Breast epithelium (tissue), 4 donors: ENCODE measurements around the gene SHBG. TPM values are rescaled to one million over a fixed set of nuclear protein-coding genes. Genes with fewer than 3 reads are reported as not detected.

Source experiments
- DNase-seq, 2 donors: peaks; one replicate each; pipeline ENCODE4 v3.0.0-alpha.2; 2019; ENCODE audit warnings: low spot score in 2 of 2
- H3K27ac ChIP-seq, 2 donors: fragments of 200-600 bp; sonication (generic) in 1 of 2; one replicate each; pipeline ENCODE4 v1.5.1; 2016 to 2019; ENCODE audit warnings: mild to moderate bottlenecking in 1 of 2
- H3K27me3 ChIP-seq, 2 donors: fragments of 200-600 bp; sonication (generic) in 1 of 2; one replicate each; pipeline versions ENCODE4 v1.5.1 to v1.6.0; 2017 to 2019; ENCODE audit warnings: control low read depth in 1 of 2, mild to moderate bottlenecking in 1 of 2
- H3K36me3 ChIP-seq: fragments of 200-600 bp; one replicate; pipeline ENCODE4 v1.5.1; 2019
- H3K4me1 ChIP-seq, 2 donors: fragments of 200-600 bp; sonication (generic); one replicate each; pipeline ENCODE4 v1.5.1; 2016 to 2019; ENCODE audit warnings: control low read depth in 1 of 2
- H3K4me3 ChIP-seq, 3 donors: fragments of 200-600 bp; sonication (generic); 1 replicate in 2 of 3; 2 replicates in 1 of 3; pipeline ENCODE4 v1.5.1; 2016 to 2019; ENCODE audit warnings: mild to moderate bottlenecking in 3 of 3, moderate library complexity in 2 of 3
- H3K9me3 ChIP-seq, 2 donors: fragments of 200-600 bp; sonication (generic) in 1 of 2; one replicate each; pipeline ENCODE4 v1.5.1; 2016 to 2019; ENCODE audit warnings: control low read depth in 1 of 2
- CTCF ChIP-seq, 3 donors: fragments of 450-650 bp; IDR thresholded peaks; one replicate each; pipeline ENCODE4 v1.5.1; 2016 to 2017; ENCODE audit warnings: antibody characterized with exemption in 3 of 3, mild to moderate bottlenecking in 3 of 3, moderate library complexity in 3 of 3
- POLR2A ChIP-seq: fragments of 450-650 bp; IDR thresholded peaks from one replicate; pipeline ENCODE4 v1.6.1; 2016; ENCODE audit warnings: antibody characterized with exemption, mild to moderate bottlenecking, moderate library complexity
- POLR2AphosphoS5 ChIP-seq, 3 donors: sonication (generic); formaldehyde crosslinking; IDR thresholded peaks; one replicate each; pipeline ENCODE4 v1.6.1; 2017; ENCODE audit warnings: antibody characterized with exemption in 3 of 3
- intact Hi-C: fragments of 100-400 bp; cut with DNase I; formaldehyde crosslinking; loops from one replicate; pipeline ENCODE4 v1.15.1; 2023; ENCODE audit warnings: low total_unique reads
- total RNA-seq, 3 donors: library from RNA; depleted of rRNA; stranded (reverse); fragments of >200 nt; gene quantifications; one replicate each; pipeline ENCODE4 v1.1.0, GENCODE V29; 2016

The SHBG gene
- total RNA-seq, 3 donors from 2014 or later: 0.16 TPM; not detected in 2

- TF ChIP-seq POLR2A (no peak), POLR2AphosphoS5 (IDR thresholded peaks at IDR 0.05) (no peak), CTCF (IDR thresholded peaks at IDR 0.05) (peak in 1 of 3 donors; percentile 21)
- Histone ChIP-seq H3K9me3 (no peaks in the 10 kb centered on the region), H3K4me3 (no peak overlapping the region), H3K27ac (peak overlapping the region in 1 of 2 donors; percentile 48), H3K27me3 (no peaks in the 10 kb centered on the region), H3K36me3 (no peaks in the 10 kb centered on the region), H3K4me1 (peaks cover 14 to 21% of the 10 kb centered on the region in 2 donors)
- intact Hi-C loops: no loop called here
- DNase-seq: no peak
Observed at GRCh38 chr17:7586673-7587419, 43.1 kb upstream of the SHBG start.

GRCh38 chr17:7587420-7588151 is 42.3 kb upstream of the SHBG start:
- Histone ChIP-seq H3K9me3 (no peaks in the 10 kb centered on the region), H3K36me3 (peaks cover 5% of the 10 kb centered on the region), H3K27ac (peak overlapping the region in 1 of 2 donors; percentile 80), H3K4me1 (peaks cover 9 to 17% of the 10 kb centered on the region in 2 donors), H3K4me3 (peak overlapping the region in 1 of 3 donors; percentile 79), H3K27me3 (no peaks in the 10 kb centered on the region)
- TF ChIP-seq POLR2A (no peak), CTCF (IDR thresholded peaks at IDR 0.05) (no peak), POLR2AphosphoS5 (IDR thresholded peaks at IDR 0.05) (no peak)
- no peak for DNase-seq
- intact Hi-C loops: no loop called here

GRCh38 chr17:7588553-7589203 is 41.3 kb upstream of the SHBG start:
- no peaks in the 10 kb centered on the region for H3K27me3 ChIP-seq
- intact Hi-C loops: no loop called here
- peak overlapping the region; percentile 68 to 80 for H3K27ac ChIP-seq
- no peaks in the 10 kb centered on the region for H3K9me3 ChIP-seq
- DNase-seq: no peak
- H3K36me3 ChIP-seq: peaks cover 12% of the 10 kb centered on the region
- H3K4me3 ChIP-seq: peak overlapping the region; percentile 32 to 79 (median 60)
- TF ChIP-seq POLR2AphosphoS5 (IDR thresholded peaks at IDR 0.05) (no peak), CTCF (IDR thresholded peaks at IDR 0.05) (no peak), POLR2A (no peak)
- peaks cover 2 to 12% of the 10 kb centered on the region in 2 donors for H3K4me1 ChIP-seq

GRCh38 chr17:7589204-7589868 is 40.6 kb upstream of the SHBG start:
- Histone ChIP-seq H3K27me3 (no peaks in the 10 kb centered on the region), H3K27ac (peak overlapping the region; percentile 68 to 80), H3K4me3 (peak overlapping the region; percentile 32 to 79 (median 60)), H3K4me1 (peaks cover 2 to 11% of the 10 kb centered on the region in 2 donors), H3K36me3 (peaks cover 12% of the 10 kb centered on the region), H3K9me3 (no peaks in the 10 kb centered on the region)
- TF ChIP-seq CTCF (IDR thresholded peaks at IDR 0.05): peak; percentile 72 to 93 (median 80)
- TF ChIP-seq POLR2A: no peak
- TF ChIP-seq POLR2AphosphoS5 (IDR thresholded peaks at IDR 0.05): peak; percentile 36 to 44 (median 41)
- intact Hi-C loops: no loop called here
- DNase-seq: peak; percentile 79 to 82
